ENCODE data around the gene HIBCH. TPM values are rescaled to one million over a fixed set of nuclear protein-coding genes. Genes with fewer than 3 reads are reported as not detected.
"Not testable (repeated sequence)": the region's sequence is repeated elsewhere in the genome, so short reads cannot be mapped to it uniquely, and the experiment has no call there.

HIBCH gene
- total RNA-seq, 1 donor from 2014 or later: 21.9 TPM

DNA sequence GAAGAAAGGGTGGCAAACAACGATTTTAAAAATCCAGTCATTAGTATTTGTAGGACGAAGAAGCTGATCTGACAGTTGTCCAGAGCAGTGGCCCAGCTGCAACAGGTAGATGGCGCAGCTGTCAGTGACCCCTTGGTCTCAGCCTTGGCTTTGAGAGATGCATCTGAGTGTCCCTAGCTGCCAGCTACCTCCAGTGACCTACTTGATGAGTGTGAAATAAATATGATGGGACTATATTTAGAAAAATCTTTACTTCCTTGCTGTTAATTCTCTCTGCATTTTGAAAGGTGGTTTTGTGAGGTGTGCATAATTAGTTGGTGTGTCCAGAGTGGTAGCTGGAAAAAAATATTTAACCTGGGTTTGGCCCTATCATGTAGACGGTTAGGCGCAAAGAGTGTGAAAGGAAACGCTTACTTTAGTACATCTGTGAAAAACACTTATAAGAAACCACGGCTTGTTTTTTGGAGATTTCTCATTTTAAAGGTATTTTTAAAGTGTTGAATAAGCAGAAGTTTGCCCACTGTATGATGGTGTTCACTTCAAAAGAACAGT is 24.7 kb upstream of the HIBCH start:
- DNase-seq (ENCODE audit: low spot score): peak; percentile 80
- intact Hi-C loops (cut with DNase I): no loop called here

- intact Hi-C loops (cut with DNase I): loop anchor here (1.0 kb wide), 1 partner anchor 23 kb away; no protein-coding TSS in a partner anchor
- DNase-seq (ENCODE audit: low spot score): peak; percentile 91
These were observed 24.1 kb upstream of the HIBCH start, which contains the start of gene INPP1 for GRCh38 chr2:190343536-190344275. INPP1 (plus strand) TSS chr2:190343589; CDS start chr2:190360103, 16,514 bp downstream.

GRCh38 chr2:190343089-190343535 is 23.5 kb upstream of the HIBCH start:
- no peak for DNase-seq (ENCODE audit: low spot score)
- intact Hi-C loops (cut with DNase I): loop anchor here (1.0 kb wide), 1 partner anchor 23 kb away; no protein-coding TSS in a partner anchor

DNA sequence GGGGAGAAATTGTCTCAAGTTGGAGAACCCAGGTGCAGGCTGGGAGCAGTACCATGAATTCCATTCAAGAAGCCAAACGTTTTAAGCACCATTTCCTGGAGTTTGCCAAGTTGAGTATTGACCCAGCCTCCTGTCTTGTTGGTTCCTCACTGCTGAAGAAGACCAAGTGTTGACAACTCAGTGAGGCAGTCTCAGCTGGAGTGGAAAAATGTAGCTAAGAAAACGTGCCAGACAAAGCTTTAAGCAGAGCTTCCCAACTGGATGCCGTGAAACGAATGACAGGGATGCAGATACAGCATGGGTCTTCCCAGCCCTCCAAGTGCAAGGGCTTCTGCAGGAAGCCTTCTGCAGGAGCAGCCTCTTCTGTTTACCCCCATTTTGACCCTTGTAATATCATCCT is 23.0 kb upstream of the HIBCH start:
- DNase-seq (ENCODE audit: low spot score): no peak
- intact Hi-C loops (cut with DNase I): loop anchor here (1.0 kb wide), 1 partner anchor 22 kb away; no protein-coding TSS in a partner anchor

DNA sequence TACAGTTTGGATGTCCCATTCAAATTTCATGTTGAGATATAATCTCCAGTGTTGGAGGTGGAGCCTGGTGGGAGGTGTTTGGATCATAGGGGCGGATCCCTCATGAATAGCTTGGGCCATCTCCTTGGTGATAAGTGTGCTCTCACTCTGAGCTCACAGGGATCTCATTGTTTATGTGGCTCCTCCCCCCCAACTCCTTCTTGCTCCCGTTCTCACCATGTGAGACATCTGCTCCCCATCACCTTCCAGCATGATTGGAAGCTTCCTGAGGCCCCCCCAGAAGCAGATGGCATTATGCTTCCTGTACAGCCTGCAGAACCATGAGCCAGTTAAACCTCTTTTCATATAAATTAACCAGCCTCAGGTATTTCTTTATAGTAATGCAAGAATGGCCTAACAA is 20.7 kb upstream of the HIBCH start:
- intact Hi-C loops (cut with DNase I): no loop called here
- no peak for DNase-seq (ENCODE audit: low spot score)

GRCh38 chr2:190339394-190339793 is 19.8 kb upstream of the HIBCH start:
- no peak for DNase-seq (ENCODE audit: low spot score)
- intact Hi-C loops (cut with DNase I): loop anchor here (10.0 kb wide), 1 partner anchor 455 kb away; no protein-coding TSS in a partner anchor

DNA sequence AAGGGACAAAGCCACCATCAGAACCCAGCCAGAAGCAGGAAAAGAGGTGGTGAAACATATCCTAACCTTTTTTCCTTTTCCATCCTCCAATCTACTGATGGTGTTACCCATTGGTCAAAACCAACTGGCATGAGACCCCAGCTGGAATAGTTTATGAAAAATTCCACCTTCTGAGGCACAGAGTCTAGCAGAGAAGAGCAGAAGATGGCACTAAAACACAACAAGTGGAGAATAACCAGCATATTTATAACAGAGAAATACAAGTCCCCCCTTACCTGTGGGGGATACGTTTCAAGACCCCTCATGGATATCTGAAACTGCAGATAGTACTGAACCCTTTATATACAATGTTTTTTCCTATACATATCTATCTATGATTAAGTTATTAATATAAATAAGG is 18.8 kb upstream of the HIBCH start:
- intact Hi-C loops (cut with DNase I): loop anchor here (10.0 kb wide), 1 partner anchor 456 kb away; no protein-coding TSS in a partner anchor

DNA sequence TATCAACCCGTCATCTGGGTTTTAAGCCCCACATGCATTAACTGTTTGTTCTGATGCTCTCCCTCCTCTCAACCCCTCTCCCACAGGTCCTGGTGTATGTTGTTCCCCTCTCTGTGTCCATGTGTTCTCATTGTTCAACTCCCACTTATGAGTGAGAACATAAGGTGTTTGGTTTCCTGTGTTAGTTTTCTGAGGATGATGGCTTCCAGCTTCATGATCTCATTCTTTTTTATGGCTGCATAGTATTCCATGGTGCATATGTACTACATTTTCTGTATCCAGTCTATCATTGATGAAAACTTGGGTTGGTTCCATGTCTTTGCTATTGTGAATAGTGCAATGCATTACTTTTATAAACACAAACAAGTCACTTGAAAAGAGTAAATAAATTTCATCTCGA is 16.8 kb upstream of the HIBCH start:
- DNase-seq (ENCODE audit: low spot score): no peak
- intact Hi-C loops (cut with DNase I): loop anchor here (10.0 kb wide), 1 partner anchor 458 kb away; no protein-coding TSS in a partner anchor

More for the DNA sequence above, 18.8 kb upstream of the HIBCH start:
- no peak for DNase-seq (ENCODE audit: low spot score)

- intact Hi-C loops (cut with DNase I): loop anchor here (10.0 kb wide), 1 partner anchor 459 kb away; no protein-coding TSS in a partner anchor
- DNase-seq (ENCODE audit: low spot score): not testable (repeated sequence)
These were observed 16.0 kb upstream of the HIBCH start for GRCh38 chr2:190335584-190335983.

DNA sequence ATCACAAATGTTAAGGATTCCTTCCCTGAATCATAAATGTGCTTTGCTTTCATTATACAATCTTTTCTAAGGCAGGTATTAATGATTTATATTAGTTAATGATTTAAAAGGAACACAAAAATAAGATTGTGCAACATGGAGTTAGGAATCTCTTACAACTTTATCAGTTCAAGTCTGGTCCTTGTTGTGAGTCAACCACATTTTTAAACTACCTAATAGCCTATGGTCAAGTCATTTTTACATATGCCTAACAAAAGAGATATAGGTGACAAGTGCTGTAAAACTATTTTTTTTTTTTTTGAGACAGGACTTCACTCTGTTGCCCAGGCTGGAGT is 15.6 kb upstream of the HIBCH start:
- intact Hi-C loops (cut with DNase I): loop anchor here (10.0 kb wide), 1 partner anchor 460 kb away; no protein-coding TSS in a partner anchor
- no peak for DNase-seq (ENCODE audit: low spot score)

DNA sequence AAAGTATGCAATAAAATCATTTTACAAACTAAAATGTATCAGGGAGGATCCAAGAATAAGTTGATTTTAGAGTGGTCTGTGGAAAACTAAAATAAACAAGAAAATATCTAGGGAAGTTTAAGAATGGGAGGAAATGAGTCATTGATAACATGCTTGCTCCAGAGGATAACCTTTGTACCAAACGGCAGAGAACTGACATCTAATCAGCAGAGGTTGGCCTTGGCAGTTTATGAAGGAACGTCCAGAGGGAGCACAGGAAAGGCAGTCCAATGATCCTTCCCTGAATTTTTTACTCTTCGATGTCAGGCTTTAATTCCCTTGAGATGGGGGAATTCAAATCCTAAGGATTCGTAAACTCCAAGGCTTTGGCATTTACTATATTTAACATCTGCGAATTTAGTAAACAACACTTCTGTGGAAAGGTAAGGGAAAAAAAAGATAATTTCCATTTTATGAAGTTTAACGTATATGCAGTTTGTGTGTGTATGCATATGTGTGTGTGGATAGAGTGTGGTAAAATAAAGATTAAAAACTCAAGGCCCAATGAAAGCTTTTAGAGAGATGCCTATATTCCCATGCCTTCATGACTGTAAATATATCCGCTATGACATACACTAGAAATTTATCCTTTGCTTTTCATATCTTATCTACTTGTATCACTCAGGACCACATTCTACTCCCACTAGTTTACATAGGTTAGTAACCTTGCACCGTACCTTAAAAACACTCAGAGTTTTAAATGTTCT is 15.0 kb upstream of the HIBCH start:
- intact Hi-C loops (cut with DNase I): loop anchor here (10.0 kb wide), 1 partner anchor 460 kb away; no protein-coding TSS in a partner anchor
- DNase-seq (ENCODE audit: low spot score): no peak

DNA sequence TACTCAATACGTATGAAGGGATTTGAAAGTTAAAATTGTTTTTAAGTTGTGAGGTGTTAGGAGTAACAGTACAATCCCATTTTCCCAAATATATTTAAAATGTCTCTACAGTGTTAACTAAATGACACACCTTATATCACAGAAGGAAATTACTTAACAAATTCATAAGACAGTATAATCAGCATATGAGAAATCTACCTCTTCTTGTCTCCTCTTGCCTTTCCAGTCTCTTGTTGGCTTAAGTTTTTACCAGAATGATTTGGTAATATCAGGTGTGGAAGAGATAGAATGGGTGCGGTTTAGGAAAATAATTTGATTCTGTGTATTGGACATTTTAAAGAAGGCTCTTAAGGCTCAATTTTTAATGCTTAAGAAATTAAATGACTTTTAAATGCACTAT is 14.3 kb upstream of the HIBCH start:
- no peak for DNase-seq (ENCODE audit: low spot score)
- intact Hi-C loops (cut with DNase I): loop anchor here (10.0 kb wide), 1 partner anchor 461 kb away; no protein-coding TSS in a partner anchor

- no peak for DNase-seq (ENCODE audit: low spot score)
- intact Hi-C loops (cut with DNase I): loop anchor here (10.0 kb wide), 1 partner anchor 461 kb away; no protein-coding TSS in a partner anchor
These were observed 13.8 kb upstream of the HIBCH start for GRCh38 chr2:190333395-190333794.

- no peak for DNase-seq (ENCODE audit: low spot score)
- intact Hi-C loops (cut with DNase I): no loop called here
These were observed 9.0 kb upstream of the HIBCH start for GRCh38 chr2:190328573-190329147.

- intact Hi-C loops (cut with DNase I): no loop called here
- DNase-seq (ENCODE audit: low spot score): no peak
These were observed 8.4 kb upstream of the HIBCH start for GRCh38 chr2:190327867-190328572.

DNA sequence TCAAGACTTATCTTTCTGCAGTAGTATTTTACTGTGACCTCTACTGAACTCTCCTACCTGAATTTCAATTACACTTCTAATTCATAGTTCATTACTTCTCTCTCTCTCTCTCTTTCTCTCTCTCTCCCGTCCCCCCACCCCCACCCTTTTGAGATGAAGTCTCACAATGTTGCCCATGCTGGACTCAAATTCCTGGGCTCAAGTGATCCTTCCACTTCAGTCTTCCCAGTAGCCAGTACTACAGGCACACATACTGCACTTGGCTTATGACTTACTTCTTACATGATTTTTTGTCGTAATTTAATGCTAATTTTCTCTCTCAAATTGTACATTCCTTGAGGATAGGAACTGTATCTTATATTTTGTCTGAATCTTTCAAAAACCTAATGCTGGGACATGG is 6.0 kb upstream of the HIBCH start:
- intact Hi-C loops (cut with DNase I): no loop called here
- DNase-seq (ENCODE audit: low spot score): no peak

GRCh38 chr2:190323406-190323805 is 3.8 kb upstream of the HIBCH start:
- intact Hi-C loops (cut with DNase I): loop anchor here (5.0 kb wide), 1 partner anchor 49 kb away; no protein-coding TSS in a partner anchor

DNA sequence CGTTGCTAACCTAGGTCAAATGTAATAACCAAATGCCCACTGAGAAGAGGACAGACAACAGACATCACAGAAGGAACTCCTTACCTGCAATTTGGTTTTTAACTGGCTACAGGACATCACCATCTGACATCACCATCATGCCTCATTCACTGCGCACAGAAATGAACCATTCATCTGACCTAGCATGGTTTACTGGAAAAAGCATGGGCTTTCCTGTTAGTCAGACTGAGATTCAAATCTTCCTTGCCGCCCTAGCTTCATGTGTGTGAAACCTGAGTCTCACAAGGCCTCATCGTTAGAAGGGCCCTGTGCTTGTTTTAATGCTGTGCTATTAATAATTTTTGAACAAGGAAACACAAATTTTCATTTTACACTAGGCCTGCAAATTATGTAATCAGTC is 1.1 kb upstream of the HIBCH start:
- intact Hi-C loops (cut with DNase I): loop anchor here (1.0 to 5.0 kb wide), 2 partner anchors 23 to 52 kb away; partner anchors contain the start of gene INPP1

More at GRCh38 chr2:190323406-190323805, 3.8 kb upstream of the HIBCH start:
- DNase-seq (ENCODE audit: low spot score): no peak

More for the DNA sequence above, 1.1 kb upstream of the HIBCH start:
- no peak for DNase-seq (ENCODE audit: low spot score)
